NCI-H748 (cell line): ENCODE measurements around the gene GABRG3.

Source experiments
- DNase-seq: peaks from one replicate; lab custom pipeline; 2025; ENCODE audit not compliant: unreplicated experiment; lab: John Stamatoyannopoulos, UW

GABRG3 gene

GRCh38 chr15:27237319-27237939 is 266.4 kb downstream of the GABRG3 start:
- peak; percentile 80 for DNase-seq

GRCh38 chr15:27238209-27238608 is 267.2 kb downstream of the GABRG3 start:
- peak; percentile 60 for DNase-seq

GRCh38 chr15:27238707-27239423 is 267.9 kb downstream of the GABRG3 start:
- no peak for DNase-seq

- DNase-seq, result no peak
Observed at GRCh38 chr15:27241943-27242342, 271.0 kb downstream of the GABRG3 start.

GRCh38 chr15:27244047-27244446 is 273.1 kb downstream of the GABRG3 start:
- no peak for DNase-seq

GRCh38 chr15:27248251-27248650 is 277.3 kb downstream of the GABRG3 start:
- DNase-seq, result no peak

- peak; percentile 6 for DNase-seq
Observed at GRCh38 chr15:27249046-27249759, 278.2 kb downstream of the GABRG3 start.

GRCh38 chr15:27249760-27250109 is 278.8 kb downstream of the GABRG3 start:
- DNase-seq, result no peak

GRCh38 chr15:27250223-27250622 is 279.2 kb downstream of the GABRG3 start:
- DNase-seq, result peak; percentile 93

- no peak for DNase-seq
Observed at GRCh38 chr15:27254055-27254454, 283.1 kb downstream of the GABRG3 start.

- DNase-seq, result no peak
Observed at GRCh38 chr15:27254801-27255200, 283.8 kb downstream of the GABRG3 start.

- no peak for DNase-seq
Observed at GRCh38 chr15:27256446-27256845, 285.5 kb downstream of the GABRG3 start.

GRCh38 chr15:27258287-27258686 is 287.3 kb downstream of the GABRG3 start:
- DNase-seq, result peak; percentile 2

GRCh38 chr15:27260523-27260922 is 289.5 kb downstream of the GABRG3 start:
- DNase-seq, result peak; percentile 56

GRCh38 chr15:27268923-27269322 is 297.9 kb downstream of the GABRG3 start:
- DNase-seq, result no peak

- DNase-seq, result peak; percentile 93
Observed at GRCh38 chr15:27271258-27271657, 300.3 kb downstream of the GABRG3 start.

GRCh38 chr15:27272427-27272826 is 301.4 kb downstream of the GABRG3 start:
- DNase-seq, result peak; percentile 32

- DNase-seq, result no peak
Observed at GRCh38 chr15:27273506-27273905, 302.5 kb downstream of the GABRG3 start.

- peak; percentile 2 for DNase-seq
Observed at GRCh38 chr15:27278761-27279160, 307.8 kb downstream of the GABRG3 start.

- DNase-seq, result no peak
Observed at GRCh38 chr15:27292641-27293040, 321.7 kb downstream of the GABRG3 start.

- DNase-seq, result no peak
Observed at GRCh38 chr15:27293607-27294006, 322.6 kb downstream of the GABRG3 start.

GRCh38 chr15:27317736-27318135 is 346.8 kb downstream of the GABRG3 start:
- no peak for DNase-seq
